ENCODE results near the gene TMTC2. TPM values are rescaled to one million over a fixed set of nuclear protein-coding genes. Genes with fewer than 3 reads are reported as not detected.

Gene TMTC2
- total RNA-seq, 4 donors from 2014 or later = 18.8 to 30.7 (median 21.0) TPM

DNA sequence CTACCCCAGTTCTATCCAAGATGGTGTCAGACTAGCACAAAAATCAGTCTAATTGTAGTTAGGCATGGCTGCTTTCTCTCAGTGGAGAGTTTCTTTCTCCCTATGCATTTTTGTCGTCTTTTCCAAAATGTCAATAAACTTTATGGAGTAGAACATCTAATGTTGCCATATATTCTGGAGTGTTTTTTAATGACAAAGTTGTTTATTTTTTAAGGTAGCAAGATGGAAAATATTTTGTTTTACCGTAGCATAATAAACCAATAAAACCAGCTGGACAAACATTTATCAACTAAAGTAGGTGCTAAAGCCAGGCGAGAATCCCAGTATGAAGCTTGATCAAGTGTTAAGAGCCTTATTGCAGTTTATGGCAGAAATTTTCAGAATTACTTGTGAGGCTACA lies 146.3 kb downstream of the TMTC2 start:
- TF ChIP-seq POLR2A (IDR thresholded peaks at IDR 0.05) = no peak
- TF ChIP-seq CTCF (IDR thresholded peaks at IDR 0.05) = no peak
- no peak for DNase-seq
- Histone ChIP-seq H3K36me3 (no peaks in the 10 kb centered on the region), H3K9me3 (no peaks in the 10 kb centered on the region), H3K4me1 (no peaks in the 10 kb centered on the region), H3K27me3 (no peaks in the 10 kb centered on the region), H3K27ac (no peak overlapping the region), H3K4me3 (replicated peaks in 1 of 3) (no peak overlapping the region)
- intact Hi-C loops (cut with DNase I) = no loop called here
- WGBS, 2 donors = 82 to 88% methylated on average over 3 of the region's 3 CpGs

GRCh38 chr12:82833481-82833880 lies 146.8 kb downstream of the TMTC2 start:
- Histone ChIP-seq H3K36me3 (no peaks in the 10 kb centered on the region), H3K4me3 (replicated peaks in 1 of 3) (no peak overlapping the region), H3K27ac (no peak overlapping the region), H3K27me3 (no peaks in the 10 kb centered on the region), H3K9me3 (no peaks in the 10 kb centered on the region), H3K4me1 (no peaks in the 10 kb centered on the region)
- 56 to 63% methylated on average over 1 of the region's 1 CpG for WGBS, 2 donors
- TF ChIP-seq CTCF (IDR thresholded peaks at IDR 0.05) = no peak
- intact Hi-C loops (cut with DNase I) = no loop called here
- no peak for DNase-seq

GRCh38 chr12:82835217-82835616 lies 148.5 kb downstream of the TMTC2 start:
- intact Hi-C loops (cut with DNase I) = no loop called here
- H3K4me3 ChIP-seq (replicated peaks in 1 of 3) = no peak overlapping the region
- no peaks in the 10 kb centered on the region for H3K27me3 ChIP-seq
- no peak for DNase-seq
- TF ChIP-seq CTCF (IDR thresholded peaks at IDR 0.05) = no peak
- TF ChIP-seq POLR2A (IDR thresholded peaks at IDR 0.05) = no peak
- no peaks in the 10 kb centered on the region for H3K4me1 ChIP-seq
- no peaks in the 10 kb centered on the region for H3K36me3 ChIP-seq
- no peaks in the 10 kb centered on the region for H3K9me3 ChIP-seq
- peak overlapping the region in 1 of 3 donors; percentile 8 for H3K27ac ChIP-seq

DNA sequence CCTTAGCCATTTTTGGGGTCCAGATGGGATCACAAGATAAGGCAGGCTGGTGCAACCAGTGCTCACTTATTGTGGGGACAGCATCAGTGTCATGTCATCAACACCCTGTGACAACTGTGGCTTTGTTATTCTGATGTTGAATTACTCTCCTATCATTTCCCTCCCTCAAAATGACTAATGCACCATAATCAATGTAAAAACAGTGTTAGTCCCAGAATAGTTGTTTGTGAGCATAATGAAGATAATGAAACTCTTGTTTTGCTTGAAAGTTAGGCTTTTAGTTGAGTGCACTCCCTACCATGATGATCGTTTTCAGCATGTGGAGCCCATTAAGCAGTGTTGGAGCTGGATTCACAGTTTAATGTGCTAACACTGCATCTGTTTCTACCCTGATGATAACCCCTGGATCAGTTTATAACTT lies 151.4 kb downstream of the TMTC2 start:
- Histone ChIP-seq H3K36me3 (no peaks in the 10 kb centered on the region), H3K4me1 (no peaks in the 10 kb centered on the region), H3K27ac (no peak overlapping the region), H3K27me3 (no peaks in the 10 kb centered on the region), H3K9me3 (no peaks in the 10 kb centered on the region), H3K4me3 (replicated peaks in 1 of 3) (no peak overlapping the region)
- WGBS, 2 donors = 65 to 84% methylated on average over 1 of the region's 1 CpG
- DNase-seq = no peak
- TF ChIP-seq POLR2A (IDR thresholded peaks at IDR 0.05) (no peak), CTCF (IDR thresholded peaks at IDR 0.05) (no peak)
- intact Hi-C loops (cut with DNase I) = no loop called here

DNA sequence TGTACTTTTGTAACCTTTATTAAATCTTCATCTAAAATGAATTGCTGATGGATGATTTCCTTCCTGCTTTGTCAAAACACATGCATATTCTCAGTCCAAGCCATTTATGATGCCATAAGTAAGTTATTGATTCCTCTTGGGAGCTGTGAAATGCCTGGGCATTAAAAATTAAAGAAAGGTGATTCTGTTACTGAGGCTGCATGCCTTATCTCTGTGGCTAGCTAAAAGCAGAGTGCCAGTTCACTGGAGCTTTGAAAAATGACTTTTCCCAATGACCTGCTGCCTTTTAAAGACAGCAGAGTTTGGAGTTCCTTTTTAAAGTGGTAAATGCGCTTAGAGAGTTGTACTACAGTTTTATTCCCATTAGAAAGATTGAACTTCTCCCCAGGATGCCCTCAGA lies 152.1 kb downstream of the TMTC2 start:
- no peaks in the 10 kb centered on the region for H3K9me3 ChIP-seq
- no peaks in the 10 kb centered on the region for H3K36me3 ChIP-seq
- H3K4me1 ChIP-seq = no peaks in the 10 kb centered on the region
- H3K27me3 ChIP-seq = no peaks in the 10 kb centered on the region
- WGBS, 2 donors = 86 to 92% methylated on average over 1 of the region's 1 CpG
- intact Hi-C loops (cut with DNase I) = no loop called here
- TF ChIP-seq POLR2A (IDR thresholded peaks at IDR 0.05) = no peak
- TF ChIP-seq CTCF (IDR thresholded peaks at IDR 0.05) = no peak
- no peak overlapping the region for H3K4me3 ChIP-seq (replicated peaks in 1 of 3)
- DNase-seq = no peak
- no peak overlapping the region for H3K27ac ChIP-seq
